Activated B cell treated with CpG ODN at 0.5 μM for 24 hours (primary cell): ENCODE measurements around the gene COL1A1. TPM values are rescaled to one million over a fixed set of nuclear protein-coding genes. Genes with fewer than 3 reads are reported as not detected.

ENCODE experiments used
- ATAC-seq: fragments of 200-7000 bp; cut with Tn5 transposase; one replicate; pipeline ENCODE4 v1.10.0; 2021; ENCODE audit warnings: low read depth, mild to moderate bottlenecking, moderate library complexity
- CTCF ChIA-PET: fragments of 350-600 bp; sonication (Branson Sonifier 250); formaldehyde crosslinking; loops from one replicate; lab custom pipeline; 2021; ENCODE audit warnings: antibody characterized with exemption; lab: Charles Lee
- POLR2A ChIA-PET: fragments of 350-600 bp; sonication (Branson Sonifier 250); formaldehyde crosslinking; loops from one replicate; lab custom pipeline; 2021; ENCODE audit warnings: antibody characterized with exemption; lab: Charles Lee
- DNase-seq: peaks from one replicate; pipeline ENCODE4 v3.0.0; 2022
- H3K27ac Mint-ChIP-seq: one replicate; pipeline ENCODE4 v1.8.0; 2020; ENCODE audit warnings: mixed read lengths
- H3K27me3 Mint-ChIP-seq: one replicate; pipeline ENCODE4 v1.8.0; 2021; ENCODE audit warnings: mixed read lengths
- H3K36me3 Mint-ChIP-seq: one replicate; pipeline ENCODE4 v1.8.0; 2021; ENCODE audit warnings: low read depth, mixed read lengths
- H3K4me1 Mint-ChIP-seq: one replicate; pipeline ENCODE4 v1.8.0; 2021; ENCODE audit warnings: mixed read lengths
- H3K4me3 Mint-ChIP-seq: one replicate; pipeline ENCODE4 v1.8.0; 2020; ENCODE audit warnings: mild to moderate bottlenecking, mixed read lengths
- H3K9me3 Mint-ChIP-seq: one replicate; pipeline ENCODE4 v1.8.0; 2020; ENCODE audit warnings: mixed read lengths
- intact Hi-C: fragments of 100-400 bp; cut with micrococcal nuclease; formaldehyde crosslinking; loops from one replicate; pipeline ENCODE4 v1.15.1; 2024
- total RNA-seq: library from RNA; stranded (reverse); gene quantifications from 2 replicates; pipeline ENCODE4 v1.2.3, GENCODE V29; 2022
- TF ChIP-seq, protein P1 (sequence below): fragments of 200-600 bp; IDR thresholded peaks from one replicate; pipeline ENCODE4 v1.8.0; 2022; ENCODE audit warnings: antibody characterized with exemption, mild to moderate bottlenecking

Gene COL1A1
- total RNA-seq, 1 donor from 2014 or later, result 9.2 TPM

DNA sequence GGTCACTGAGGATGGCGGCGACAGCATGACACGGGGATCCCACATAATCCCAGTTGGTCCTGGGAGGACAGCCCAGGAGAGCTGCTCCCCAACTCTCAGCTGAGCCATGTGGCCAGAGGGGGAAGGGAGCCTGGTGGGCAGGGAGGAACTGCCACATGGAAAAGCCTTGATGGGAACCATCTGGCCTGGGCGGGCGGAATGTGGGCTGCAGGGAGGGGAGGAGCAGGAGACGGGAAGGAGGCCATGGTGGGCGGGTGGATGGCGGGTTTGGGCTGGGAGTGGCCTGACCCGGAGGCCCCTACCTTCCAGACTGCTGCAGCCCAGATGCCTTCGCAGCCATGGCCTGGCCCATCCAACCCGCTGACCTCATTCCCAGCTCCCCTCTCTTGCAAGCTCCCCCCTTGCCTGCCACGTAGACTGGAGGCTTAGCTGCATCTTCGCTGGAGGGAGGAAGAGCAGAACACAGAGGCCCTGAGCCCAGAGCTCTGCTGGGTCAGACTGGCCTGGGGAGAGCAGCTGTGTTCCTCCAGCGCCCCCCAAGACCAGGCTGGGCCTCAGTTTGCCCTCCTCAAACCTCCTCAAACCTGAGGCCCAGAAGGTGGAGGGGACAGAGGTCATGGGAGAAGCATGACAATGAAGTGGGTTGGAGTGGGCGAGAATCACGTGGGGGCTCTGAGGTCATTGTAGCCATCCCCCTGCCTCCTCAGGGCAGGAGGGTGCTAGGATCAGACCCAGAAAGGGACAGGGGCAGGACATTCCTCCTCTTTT lies 8.2 kb upstream of the COL1A1 start:
- Mint-ChIP-seq H3K4me1 (peaks cover 15% of the 10 kb centered on the region), H3K27ac (no peak overlapping the region), H3K9me3 (no peaks in the 10 kb centered on the region), H3K36me3 (no peaks in the 10 kb centered on the region), H3K27me3 (peaks cover 58% of the 10 kb centered on the region), H3K4me3 (no peak overlapping the region)
- intact Hi-C loops, result no loop called here
- ChIA-PET POLR2A (no interaction called here), CTCF (interaction anchor here (0.9 kb wide), 1 partner anchor 88 kb away, joined by 3 read pairs; no protein-coding TSS in a partner anchor)
- DNase-seq (no peak), ATAC-seq (no peak)
- TF ChIP-seq, protein P1, sequence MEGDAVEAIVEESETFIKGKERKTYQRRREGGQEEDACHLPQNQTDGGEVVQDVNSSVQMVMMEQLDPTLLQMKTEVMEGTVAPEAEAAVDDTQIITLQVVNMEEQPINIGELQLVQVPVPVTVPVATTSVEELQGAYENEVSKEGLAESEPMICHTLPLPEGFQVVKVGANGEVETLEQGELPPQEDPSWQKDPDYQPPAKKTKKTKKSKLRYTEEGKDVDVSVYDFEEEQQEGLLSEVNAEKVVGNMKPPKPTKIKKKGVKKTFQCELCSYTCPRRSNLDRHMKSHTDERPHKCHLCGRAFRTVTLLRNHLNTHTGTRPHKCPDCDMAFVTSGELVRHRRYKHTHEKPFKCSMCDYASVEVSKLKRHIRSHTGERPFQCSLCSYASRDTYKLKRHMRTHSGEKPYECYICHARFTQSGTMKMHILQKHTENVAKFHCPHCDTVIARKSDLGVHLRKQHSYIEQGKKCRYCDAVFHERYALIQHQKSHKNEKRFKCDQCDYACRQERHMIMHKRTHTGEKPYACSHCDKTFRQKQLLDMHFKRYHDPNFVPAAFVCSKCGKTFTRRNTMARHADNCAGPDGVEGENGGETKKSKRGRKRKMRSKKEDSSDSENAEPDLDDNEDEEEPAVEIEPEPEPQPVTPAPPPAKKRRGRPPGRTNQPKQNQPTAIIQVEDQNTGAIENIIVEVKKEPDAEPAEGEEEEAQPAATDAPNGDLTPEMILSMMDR, result no peak

DNA sequence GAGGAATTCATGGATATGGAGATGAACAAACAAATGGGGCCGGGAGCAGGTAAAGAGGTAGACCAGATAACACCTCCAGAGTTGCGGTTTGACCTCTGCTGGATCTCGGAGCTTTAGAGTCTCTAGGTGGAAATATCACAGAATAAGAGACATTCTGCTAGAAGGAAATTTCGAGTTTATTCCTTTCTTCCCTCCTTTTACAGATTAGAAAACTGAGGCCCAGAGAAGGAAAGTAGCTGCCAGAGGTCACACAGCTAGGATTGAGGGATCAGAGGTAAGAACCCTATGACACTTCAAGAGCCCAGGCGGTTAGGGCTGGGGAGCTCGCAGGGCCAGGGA lies 7.7 kb upstream of the COL1A1 start:
- CTCF ChIA-PET, result interaction anchor here (0.9 kb wide), 1 partner anchor 89 kb away, joined by 3 read pairs; no protein-coding TSS in a partner anchor
- Mint-ChIP-seq H3K4me1 (peaks cover 15% of the 10 kb centered on the region), H3K36me3 (no peaks in the 10 kb centered on the region), H3K27ac (no peak overlapping the region), H3K4me3 (no peak overlapping the region), H3K27me3 (peaks cover 59% of the 10 kb centered on the region), H3K9me3 (no peaks in the 10 kb centered on the region)
- TF ChIP-seq, protein P1, result no peak
- DNase-seq, result no peak
- intact Hi-C loops, result no loop called here
- no peak for ATAC-seq
- POLR2A ChIA-PET, result no interaction called here

DNA sequence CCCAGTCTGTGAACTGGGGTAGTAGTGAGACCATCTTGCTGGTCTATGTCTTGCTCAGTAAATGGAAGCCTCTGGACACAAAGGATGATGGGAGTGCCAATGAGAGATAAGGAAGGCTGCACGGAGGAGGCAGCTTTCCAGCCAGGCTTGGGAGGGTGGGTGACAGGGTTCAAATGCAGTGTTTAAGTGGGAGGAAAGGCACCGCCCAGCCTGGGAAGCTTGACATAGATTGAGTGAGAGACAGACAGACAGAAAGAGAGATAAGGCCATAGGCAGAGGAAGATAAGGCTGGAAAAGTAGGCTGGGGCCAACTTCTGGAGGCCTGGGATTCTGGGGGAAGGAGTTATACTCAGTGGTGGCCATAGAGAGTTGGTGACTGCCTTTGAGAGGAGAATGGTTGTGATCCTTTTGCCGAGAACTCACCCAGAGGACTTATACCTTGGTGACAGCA lies 7.2 kb upstream of the COL1A1 start:
- TF ChIP-seq, protein P1, result no peak
- ChIA-PET CTCF (interaction anchor here (0.9 kb wide), 1 partner anchor 89 kb away, joined by 3 read pairs; no protein-coding TSS in a partner anchor), POLR2A (no interaction called here)
- H3K9me3 Mint-ChIP-seq, result no peaks in the 10 kb centered on the region
- DNase-seq, result no peak
- H3K36me3 Mint-ChIP-seq, result no peaks in the 10 kb centered on the region
- peaks cover 64% of the 10 kb centered on the region for H3K27me3 Mint-ChIP-seq
- H3K4me1 Mint-ChIP-seq, result peaks cover 15% of the 10 kb centered on the region
- H3K4me3 Mint-ChIP-seq, result no peak overlapping the region
- no peak for ATAC-seq
- no peak overlapping the region for H3K27ac Mint-ChIP-seq
- intact Hi-C loops, result no loop called here

DNA sequence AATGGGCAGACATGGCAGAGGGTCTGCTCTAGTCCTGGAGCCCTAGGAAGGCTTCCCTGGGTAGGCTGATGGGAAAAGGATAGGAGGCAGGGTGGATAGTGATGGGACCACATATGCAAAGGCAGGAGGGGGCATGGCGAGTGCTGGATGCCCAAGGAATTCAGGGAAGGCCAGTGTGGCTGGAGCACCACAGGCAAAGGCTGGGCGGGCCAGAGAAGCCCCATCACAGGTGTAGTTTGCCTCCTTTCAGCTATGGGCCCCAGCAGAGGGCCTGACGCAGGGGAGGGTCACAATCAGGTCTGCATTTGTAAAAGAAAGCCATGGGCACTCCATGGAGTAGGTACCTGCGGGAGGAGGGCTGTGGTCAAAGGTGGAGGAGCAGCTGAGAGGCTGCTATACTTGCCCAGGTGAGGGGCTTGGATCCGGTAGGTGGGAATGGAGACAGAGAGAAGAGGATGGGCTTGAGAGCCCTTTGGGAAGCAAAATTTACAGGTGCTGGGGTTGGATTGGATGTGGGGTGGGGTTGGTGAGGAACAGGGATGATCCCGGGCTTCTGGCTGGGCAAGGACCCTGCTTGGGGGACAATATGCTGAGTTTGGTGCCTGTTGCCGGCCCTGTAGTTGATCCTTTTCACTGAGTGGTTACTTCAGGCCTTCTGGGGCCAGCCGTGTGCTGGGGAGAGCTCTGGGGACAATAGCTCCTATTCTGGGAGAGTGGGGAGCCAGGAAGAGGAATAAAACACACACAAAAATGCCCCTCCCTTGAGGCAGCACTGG lies 6.5 kb upstream of the COL1A1 start:
- TF ChIP-seq, protein P1, result no peak
- no peak overlapping the region for H3K27ac Mint-ChIP-seq
- CTCF ChIA-PET, result no interaction called here

DNA sequence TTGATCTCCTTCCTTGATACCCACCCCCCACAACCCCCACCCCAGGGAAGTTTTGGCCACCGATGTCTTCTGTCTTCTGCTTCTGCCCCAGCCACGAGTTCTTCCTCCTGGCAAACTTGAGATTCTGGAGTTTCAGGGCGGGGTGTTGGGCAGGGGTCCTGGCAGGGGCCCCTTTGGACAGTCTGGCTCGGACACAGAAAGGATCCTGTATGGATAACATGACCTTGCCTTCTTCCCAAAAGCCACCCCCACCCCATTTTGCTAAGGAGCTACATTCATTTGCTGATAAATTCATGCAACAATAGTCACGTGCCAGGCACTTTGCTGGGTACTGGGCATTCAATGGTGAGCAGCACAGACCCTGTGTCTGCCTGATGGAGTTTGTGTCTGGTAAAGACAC lies 5.9 kb upstream of the COL1A1 start:
- TF ChIP-seq, protein P1, result no peak
- CTCF ChIA-PET, result no interaction called here
- no peak overlapping the region for H3K4me3 Mint-ChIP-seq
- DNase-seq (no peak), ATAC-seq (no peak)
- H3K9me3 Mint-ChIP-seq, result no peaks in the 10 kb centered on the region
- H3K27ac Mint-ChIP-seq, result no peak overlapping the region
- intact Hi-C loops, result no loop called here
- H3K4me1 Mint-ChIP-seq, result peaks cover 4% of the 10 kb centered on the region
- H3K27me3 Mint-ChIP-seq, result peaks cover 68% of the 10 kb centered on the region
- no peaks in the 10 kb centered on the region for H3K36me3 Mint-ChIP-seq
- POLR2A ChIA-PET, result no interaction called here

More for the DNA sequence above, 6.5 kb upstream of the COL1A1 start:
- no peak for ATAC-seq
- DNase-seq, result no peak
- POLR2A ChIA-PET, result no interaction called here
- Mint-ChIP-seq H3K27me3 (peaks cover 62% of the 10 kb centered on the region), H3K9me3 (no peaks in the 10 kb centered on the region), H3K4me1 (peaks cover 11% of the 10 kb centered on the region), H3K4me3 (no peak overlapping the region), H3K36me3 (no peaks in the 10 kb centered on the region)
- intact Hi-C loops, result no loop called here
